Ureter (tissue), 1 donor: ENCODE measurements around the gene CHMP4B. TPM values are rescaled to one million over a fixed set of nuclear protein-coding genes. Genes with fewer than 3 reads are reported as not detected.

Experiments used
- DNase-seq: peaks from one replicate; pipeline ENCODE4 v3.0.0-alpha.2; 2020; ENCODE audit warnings: low spot score
- total RNA-seq: library from RNA; stranded (reverse); gene quantifications from one replicate; pipeline ENCODE4 v1.2.4, GENCODE V29; 2023
- donor health status: DM: yes; HTN: yes; CAD: no.

The CHMP4B gene
- total RNA-seq, 1 donor from 2014 or later, result 124 TPM

- no peak for DNase-seq
Observed at GRCh38 chr20:33897313-33897912, 86.3 kb downstream of the CHMP4B start.

DNA sequence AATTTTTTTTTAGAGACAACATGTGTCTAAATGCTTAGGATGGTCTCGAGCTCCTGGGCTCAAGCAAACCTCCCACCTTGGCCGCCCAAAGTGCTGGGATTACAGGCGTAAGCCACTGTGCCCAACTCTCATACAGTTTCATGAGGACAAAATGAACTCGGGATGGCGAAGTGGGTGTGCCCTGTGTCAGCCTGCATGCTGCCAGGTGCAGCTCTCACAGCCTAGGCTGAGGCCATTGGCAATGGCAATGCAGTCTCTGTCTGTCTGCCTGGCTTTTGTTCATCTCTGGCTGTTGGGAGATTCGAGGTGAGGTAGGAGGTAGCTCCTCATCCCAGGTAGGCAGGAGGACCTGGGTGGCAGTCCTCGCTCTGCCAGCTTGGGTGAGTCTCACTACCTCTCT, 88.0 kb downstream of the CHMP4B start:
- no peak for DNase-seq

- DNase-seq, result no peak
Observed at GRCh38 chr20:33900521-33901131, 89.5 kb downstream of the CHMP4B start.

DNA sequence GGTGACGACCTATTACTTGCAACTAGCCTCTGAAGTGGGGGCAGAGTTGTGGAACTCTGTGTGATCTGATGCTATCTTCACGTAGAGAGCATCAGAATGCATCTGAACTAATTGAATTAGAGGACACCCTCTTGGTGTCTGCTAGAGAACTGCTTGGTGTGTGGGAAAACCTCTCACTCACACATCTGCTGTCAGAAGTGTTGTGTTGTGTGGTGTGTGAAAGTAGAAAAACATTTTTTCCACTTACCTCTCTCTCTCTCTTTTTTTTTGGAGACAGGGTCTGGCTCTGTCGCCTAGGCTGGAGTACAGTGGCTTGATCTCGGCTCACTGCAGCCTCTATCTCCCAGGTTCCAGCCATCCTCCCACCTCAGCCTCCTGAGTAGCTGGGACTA, 90.0 kb downstream of the CHMP4B start:
- no peak for DNase-seq

DNA sequence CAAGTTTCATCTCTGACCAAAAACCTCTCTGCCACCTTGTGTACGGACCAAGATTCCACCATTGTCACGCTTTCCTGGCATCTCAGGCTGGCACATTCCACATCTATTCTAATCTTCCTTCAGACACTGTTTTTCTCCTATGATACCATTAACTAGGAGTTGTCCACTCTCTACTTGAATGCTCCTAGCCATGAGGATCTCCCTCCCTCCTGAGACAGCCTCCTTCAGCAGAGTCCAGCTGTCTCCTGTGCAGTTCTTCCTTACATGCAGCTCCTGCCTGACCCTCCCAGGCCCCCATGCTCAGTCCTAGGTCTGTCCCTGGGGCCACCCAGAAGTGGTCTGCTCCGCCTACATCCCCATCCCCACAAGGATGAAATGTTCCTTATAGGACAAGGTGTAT, 90.9 kb downstream of the CHMP4B start:
- DNase-seq, result no peak

Other genes starting within 250 kb of the CHMP4B start
- gene C20orf144, start 149.0 kb upstream of the CHMP4B start, total RNA-seq, result not detected
- gene ACTL10, start 144.4 kb upstream of the CHMP4B start, total RNA-seq, result 3.6 TPM
- gene NECAB3, start 136.9 kb upstream of the CHMP4B start, total RNA-seq, result 38.6 TPM
- gene E2F1, start 125.0 kb upstream of the CHMP4B start, total RNA-seq, result 2.0 TPM
- gene PXMP4, start 91.0 kb upstream of the CHMP4B start, total RNA-seq, result 19.5 TPM
- gene ZNF341, start 79.4 kb upstream of the CHMP4B start, total RNA-seq, result 4.8 TPM
- gene RALY, start 182.6 kb downstream of the CHMP4B start, total RNA-seq, result 111 TPM